PFSK-1 (cell line): Measurements from ENCODE around the gene EFCAB11.

ENCODE experiments used
- FOXP2 ChIP-seq: optimal IDR thresholded peaks from 2 replicates; pipeline ENCODE3; 2011; ENCODE audit warnings: borderline replicate concordance, control low read depth, inconsistent platforms; ENCODE audit not compliant: insufficient read depth; ENCODE audit errors: extremely low read length, extremely low read depth
- POLR2AphosphoS5 ChIP-seq: IDR thresholded peaks from 2 replicates; pipeline ENCODE4 v1.6.1; 2012; ENCODE audit warnings: low read depth, mild to moderate bottlenecking, control low read depth, low read length, moderate library complexity
- SIN3A ChIP-seq: IDR thresholded peaks from 2 replicates; pipeline ENCODE4 v1.6.1; 2012; ENCODE audit warnings: mild to moderate bottlenecking, low read length, moderate library complexity, borderline replicate concordance; ENCODE audit not compliant: insufficient read depth
- TAF1 ChIP-seq: IDR thresholded peaks from 2 replicates; pipeline ENCODE4 v1.6.1; 2012; ENCODE audit warnings: low read length, control low read depth, borderline replicate concordance; ENCODE audit not compliant: insufficient read depth
- TF ChIP-seq, protein P1 (sequence below), 2 experiments: IDR thresholded peaks; 2 replicates each; pipeline versions ENCODE4 v1.6.1 to v1.8.0; 2011 to 2012; ENCODE audit warnings: low read depth in 2 of 2, low read length in 2 of 2, control low read depth in 1 of 2, inconsistent platforms in 1 of 2, mild to moderate bottlenecking in 1 of 2, moderate library complexity in 1 of 2; ENCODE audit not compliant: insufficient read depth in 1 of 2

DNA sequence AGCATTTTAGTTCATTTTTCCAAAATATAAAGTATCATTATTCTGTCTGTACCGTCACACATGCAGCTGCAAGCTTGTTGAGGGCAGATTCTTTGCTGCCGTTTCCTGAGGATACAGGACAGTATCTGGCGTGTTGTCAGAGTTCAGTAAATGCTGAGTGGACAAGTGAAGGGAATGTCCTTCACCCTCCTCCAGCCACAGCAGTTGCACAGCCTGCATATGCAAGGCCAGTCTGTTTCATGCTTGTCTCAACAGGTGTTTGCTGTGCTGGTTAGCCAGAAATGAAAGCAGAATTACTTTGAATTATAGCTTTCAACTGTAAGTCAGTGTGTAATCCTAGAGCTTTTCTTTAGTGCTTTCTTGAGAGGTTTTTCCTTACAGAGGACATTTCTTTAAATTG, 37.7 kb upstream of the EFCAB11 start:
- TF ChIP-seq, protein P1, sequence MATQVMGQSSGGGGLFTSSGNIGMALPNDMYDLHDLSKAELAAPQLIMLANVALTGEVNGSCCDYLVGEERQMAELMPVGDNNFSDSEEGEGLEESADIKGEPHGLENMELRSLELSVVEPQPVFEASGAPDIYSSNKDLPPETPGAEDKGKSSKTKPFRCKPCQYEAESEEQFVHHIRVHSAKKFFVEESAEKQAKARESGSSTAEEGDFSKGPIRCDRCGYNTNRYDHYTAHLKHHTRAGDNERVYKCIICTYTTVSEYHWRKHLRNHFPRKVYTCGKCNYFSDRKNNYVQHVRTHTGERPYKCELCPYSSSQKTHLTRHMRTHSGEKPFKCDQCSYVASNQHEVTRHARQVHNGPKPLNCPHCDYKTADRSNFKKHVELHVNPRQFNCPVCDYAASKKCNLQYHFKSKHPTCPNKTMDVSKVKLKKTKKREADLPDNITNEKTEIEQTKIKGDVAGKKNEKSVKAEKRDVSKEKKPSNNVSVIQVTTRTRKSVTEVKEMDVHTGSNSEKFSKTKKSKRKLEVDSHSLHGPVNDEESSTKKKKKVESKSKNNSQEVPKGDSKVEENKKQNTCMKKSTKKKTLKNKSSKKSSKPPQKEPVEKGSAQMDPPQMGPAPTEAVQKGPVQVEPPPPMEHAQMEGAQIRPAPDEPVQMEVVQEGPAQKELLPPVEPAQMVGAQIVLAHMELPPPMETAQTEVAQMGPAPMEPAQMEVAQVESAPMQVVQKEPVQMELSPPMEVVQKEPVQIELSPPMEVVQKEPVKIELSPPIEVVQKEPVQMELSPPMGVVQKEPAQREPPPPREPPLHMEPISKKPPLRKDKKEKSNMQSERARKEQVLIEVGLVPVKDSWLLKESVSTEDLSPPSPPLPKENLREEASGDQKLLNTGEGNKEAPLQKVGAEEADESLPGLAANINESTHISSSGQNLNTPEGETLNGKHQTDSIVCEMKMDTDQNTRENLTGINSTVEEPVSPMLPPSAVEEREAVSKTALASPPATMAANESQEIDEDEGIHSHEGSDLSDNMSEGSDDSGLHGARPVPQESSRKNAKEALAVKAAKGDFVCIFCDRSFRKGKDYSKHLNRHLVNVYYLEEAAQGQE (IDR thresholded peaks at IDR 0.05; ENCODE audit: insufficient read depth in 1 of 2, low read depth in 2 of 2, low read length in 2 of 2): no peak
- no peak for TF ChIP-seq TAF1
- TF ChIP-seq POLR2AphosphoS5: no peak
- no peak for TF ChIP-seq SIN3A
- TF ChIP-seq FOXP2: no peak
